CD14-positive monocyte (primary cell): ENCODE data around the gene TBC1D16. TPM values are rescaled to one million over a fixed set of nuclear protein-coding genes. Genes with fewer than 3 reads are reported as not detected.
A peak's percentile ranks its signal among the peaks of the same experiment; 100 is the strongest.

ENCODE experiments used
- DNase-seq, 3 donors: peaks; one replicate each; pipeline ENCODE4 v3.0.0-alpha.2; 2011 to 2022
- H2AFZ ChIP-seq: 2 replicates; pipeline ENCODE4 v1.6.0; 2012; ENCODE audit warnings: mild to moderate bottlenecking, low read depth, low read length, inconsistent platforms; ENCODE audit not compliant: insufficient read depth, poor library complexity, severe bottlenecking
- H3K27ac ChIP-seq, 2 donors: 1 replicate in 1 of 2; 2 replicates in 1 of 2; pipeline ENCODE4 v1.5.1; 2012 to 2013; ENCODE audit warnings: low read length in 2 of 2, control low read depth in 1 of 2, inconsistent platforms in 1 of 2, low read depth in 1 of 2, mild to moderate bottlenecking in 1 of 2
- H3K27me3 ChIP-seq, 2 donors: one replicate each; pipeline versions ENCODE4 v1.6.0 to v1.6.1; 2011 to 2013; ENCODE audit warnings: low read length in 2 of 2; ENCODE audit not compliant: control insufficient read depth in 2 of 2, insufficient read depth in 2 of 2
- H3K36me3 ChIP-seq, 2 donors: replicated peaks in 1 of 2; 1 replicate in 1 of 2; 2 replicates in 1 of 2; pipeline versions ENCODE4 v1.5.1 to v1.6.1; 2012 to 2013; ENCODE audit warnings: low read length in 2 of 2, control low read depth in 1 of 2, inconsistent platforms in 1 of 2, mild to moderate bottlenecking in 1 of 2; ENCODE audit not compliant: insufficient read depth in 2 of 2, control insufficient read depth in 1 of 2
- H3K4me1 ChIP-seq, 2 donors: 1 replicate in 1 of 2; 2 replicates in 1 of 2; pipeline versions ENCODE4 v1.5.1 to v1.6.1; 2012 to 2013; ENCODE audit warnings: low read length in 2 of 2, control low read depth in 1 of 2, inconsistent platforms in 1 of 2, mild to moderate bottlenecking in 1 of 2, moderate library complexity in 1 of 2; ENCODE audit not compliant: insufficient read depth in 2 of 2, control insufficient read depth in 1 of 2
- H3K4me2 ChIP-seq: replicated peaks from 2 replicates; pipeline ENCODE3; 2012; ENCODE audit warnings: low read length, moderate library complexity, mild to moderate bottlenecking; ENCODE audit not compliant: poor library complexity, severe bottlenecking; ENCODE audit errors: extremely low read depth
- H3K4me3 ChIP-seq, 3 experiments: fragments of 200-600 bp in 1 of 3; sonication (generic) in 1 of 3; replicated peaks in 1 of 3; 1 replicate in 2 of 3; 2 replicates in 1 of 3; pipeline ENCODE4 v1.5.1; 2011 to 2013; ENCODE audit warnings: low read length in 3 of 3, mild to moderate bottlenecking in 3 of 3, control low read depth in 2 of 3, low read depth in 2 of 3, inconsistent platforms in 1 of 3, moderate library complexity in 1 of 3
- H3K79me2 ChIP-seq: 2 replicates; pipeline ENCODE4 v1.6.0; 2012; ENCODE audit warnings: mild to moderate bottlenecking, control low read depth, inconsistent platforms, low read length, moderate library complexity; ENCODE audit not compliant: insufficient read depth
- H3K9ac ChIP-seq: 2 replicates; pipeline ENCODE4 v1.6.0; 2017; ENCODE audit warnings: low read length, mild to moderate bottlenecking; ENCODE audit not compliant: insufficient read depth, poor library complexity, severe bottlenecking
- H3K9me3 ChIP-seq, 2 donors: replicated peaks in 1 of 2; 1 replicate in 1 of 2; 2 replicates in 1 of 2; pipeline versions ENCODE4 v1.5.1 to v1.6.1; 2012 to 2013; ENCODE audit warnings: low read length in 2 of 2, control low read depth in 1 of 2; ENCODE audit not compliant: control insufficient read depth in 1 of 2, insufficient read depth in 1 of 2
- H4K20me1 ChIP-seq: 2 replicates; pipeline ENCODE4 v1.6.0; 2012; ENCODE audit warnings: mild to moderate bottlenecking, low read length, control low read depth, moderate library complexity; ENCODE audit not compliant: insufficient read depth
- H3K27ac Mint-ChIP-seq, 7 donors: one replicate each; pipeline ENCODE4 v1.8.0; 2020; ENCODE audit warnings: mild to moderate bottlenecking in 7 of 7, mixed read lengths in 7 of 7, moderate library complexity in 6 of 7, inconsistent platforms in 2 of 7
- H3K27me3 Mint-ChIP-seq, 3 donors: one replicate each; pipeline ENCODE4 v1.8.0; 2021 to 2022; ENCODE audit warnings: low read depth in 3 of 3, mild to moderate bottlenecking in 3 of 3, mixed read lengths in 3 of 3, moderate library complexity in 3 of 3, inconsistent platforms in 1 of 3
- H3K36me3 Mint-ChIP-seq, 2 donors: one replicate each; pipeline ENCODE4 v1.8.0; 2020; ENCODE audit warnings: mixed read lengths in 2 of 2, inconsistent platforms in 1 of 2, mild to moderate bottlenecking in 1 of 2
- H3K4me1 Mint-ChIP-seq: one replicate; pipeline ENCODE4 v1.8.0; 2020; ENCODE audit warnings: mild to moderate bottlenecking, mixed read lengths
- H3K4me3 Mint-ChIP-seq, 2 donors: one replicate each; pipeline ENCODE4 v1.8.0; 2020; ENCODE audit warnings: mild to moderate bottlenecking in 2 of 2, mixed read lengths in 2 of 2, moderate library complexity in 1 of 2
- H3K9me3 Mint-ChIP-seq, 7 donors: one replicate each; pipeline ENCODE4 v1.8.0; 2020 to 2022; ENCODE audit warnings: mixed read lengths in 7 of 7, mild to moderate bottlenecking in 6 of 7, moderate library complexity in 6 of 7, inconsistent platforms in 2 of 7
- WGBS: methylation state at CpG from one replicate; pipeline ENCODE4 v1.1.5; 2013; ENCODE audit warnings: missing lambda C conversion rate; ENCODE audit not compliant: insufficient coverage; 5-methylcytosine and 5-hydroxymethylcytosine counted together
- intact Hi-C, 2 donors: fragments of 100-400 bp; cut with micrococcal nuclease; formaldehyde crosslinking; loops; one replicate each; pipeline versions ENCODE4 v1.15.0 to v1.15.1; 2023
- polyA plus RNA-seq, 3 donors: library from polyadenylated mRNA; depleted of rRNA in 1 of 3; unstranded in 2 of 3; stranded (reverse) in 1 of 3; fragments of 300-500 nt in 2 of 3; fragments of >200 nt in 1 of 3; fragmentation: Illumina TruSeq in 2 of 3; gene quantifications; 1 replicate in 2 of 3; 2 replicates in 1 of 3; pipeline ENCODE4 v1.2.3, GENCODE V29; 2012 to 2021
- TF ChIP-seq, protein P1 (sequence below): fragments of 200-600 bp; IDR thresholded peaks from one replicate; pipeline ENCODE4 v1.8.0; 2022; ENCODE audit warnings: antibody characterized with exemption, mild to moderate bottlenecking

The TBC1D16 gene
- polyA plus RNA-seq, 3 donors, result 0.11 to 0.53 (median 0.27) TPM

DNA sequence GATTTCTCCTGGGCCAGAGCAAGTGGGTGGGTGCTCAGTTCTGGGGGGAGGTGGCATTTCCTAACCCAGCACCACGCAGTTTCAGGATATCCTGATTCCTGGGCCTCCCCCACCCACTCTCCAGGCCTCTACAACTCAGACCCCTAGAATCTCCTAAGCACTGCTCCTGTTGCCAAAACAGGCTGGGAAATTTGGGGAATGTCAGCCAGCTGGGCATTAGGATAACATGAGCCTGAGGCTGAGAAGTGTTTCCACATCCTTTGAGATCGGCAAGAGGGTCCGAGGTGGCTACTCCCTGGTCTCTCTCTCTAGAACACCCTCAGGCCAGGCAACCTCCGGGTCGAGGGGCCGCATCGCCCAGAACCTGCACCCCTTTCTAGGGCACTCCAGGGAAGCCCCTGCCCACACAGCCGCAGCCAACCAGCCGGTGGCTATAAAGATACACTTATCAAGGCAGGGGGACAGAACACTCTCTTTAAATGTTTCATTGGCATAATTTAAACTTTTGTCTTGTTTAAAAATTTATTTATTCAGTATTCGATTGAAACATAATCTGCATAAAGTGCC, 23.6 kb downstream of the TBC1D16 start:
- H3K79me2 ChIP-seq, result no peaks in the 10 kb centered on the region
- Mint-ChIP-seq H3K9me3 (peaks cover 0 to 10% (median 5%) of the 10 kb centered on the region in 7 donors), H3K4me1 (peaks cover 1% of the 10 kb centered on the region), H3K27me3 (peaks cover 2 to 3% (median 2%) of the 10 kb centered on the region in 3 donors), H3K27ac (no peak overlapping the region), H3K4me3 (no peak overlapping the region), H3K36me3 (no peaks in the 10 kb centered on the region)
- H3K27me3 ChIP-seq, result no peaks in the 10 kb centered on the region
- 100% methylated on average over 2 of the region's 10 CpGs for WGBS
- intact Hi-C loops, result no loop called here
- H3K9ac ChIP-seq, result no peak overlapping the region
- H3K4me2 ChIP-seq, result no peak overlapping the region
- no peak overlapping the region for H3K27ac ChIP-seq
- H4K20me1 ChIP-seq, result no peaks in the 10 kb centered on the region
- no peak overlapping the region for H2AFZ ChIP-seq
- no peaks in the 10 kb centered on the region for H3K4me1 ChIP-seq
- H3K9me3 ChIP-seq, result peaks cover 0 to 5% of the 10 kb centered on the region in 2 donors
- TF ChIP-seq, protein P1, sequence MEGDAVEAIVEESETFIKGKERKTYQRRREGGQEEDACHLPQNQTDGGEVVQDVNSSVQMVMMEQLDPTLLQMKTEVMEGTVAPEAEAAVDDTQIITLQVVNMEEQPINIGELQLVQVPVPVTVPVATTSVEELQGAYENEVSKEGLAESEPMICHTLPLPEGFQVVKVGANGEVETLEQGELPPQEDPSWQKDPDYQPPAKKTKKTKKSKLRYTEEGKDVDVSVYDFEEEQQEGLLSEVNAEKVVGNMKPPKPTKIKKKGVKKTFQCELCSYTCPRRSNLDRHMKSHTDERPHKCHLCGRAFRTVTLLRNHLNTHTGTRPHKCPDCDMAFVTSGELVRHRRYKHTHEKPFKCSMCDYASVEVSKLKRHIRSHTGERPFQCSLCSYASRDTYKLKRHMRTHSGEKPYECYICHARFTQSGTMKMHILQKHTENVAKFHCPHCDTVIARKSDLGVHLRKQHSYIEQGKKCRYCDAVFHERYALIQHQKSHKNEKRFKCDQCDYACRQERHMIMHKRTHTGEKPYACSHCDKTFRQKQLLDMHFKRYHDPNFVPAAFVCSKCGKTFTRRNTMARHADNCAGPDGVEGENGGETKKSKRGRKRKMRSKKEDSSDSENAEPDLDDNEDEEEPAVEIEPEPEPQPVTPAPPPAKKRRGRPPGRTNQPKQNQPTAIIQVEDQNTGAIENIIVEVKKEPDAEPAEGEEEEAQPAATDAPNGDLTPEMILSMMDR, result no peak
- no peak overlapping the region for H3K4me3 ChIP-seq
- H3K36me3 ChIP-seq, result no peaks in the 10 kb centered on the region
- no peak for DNase-seq

DNA sequence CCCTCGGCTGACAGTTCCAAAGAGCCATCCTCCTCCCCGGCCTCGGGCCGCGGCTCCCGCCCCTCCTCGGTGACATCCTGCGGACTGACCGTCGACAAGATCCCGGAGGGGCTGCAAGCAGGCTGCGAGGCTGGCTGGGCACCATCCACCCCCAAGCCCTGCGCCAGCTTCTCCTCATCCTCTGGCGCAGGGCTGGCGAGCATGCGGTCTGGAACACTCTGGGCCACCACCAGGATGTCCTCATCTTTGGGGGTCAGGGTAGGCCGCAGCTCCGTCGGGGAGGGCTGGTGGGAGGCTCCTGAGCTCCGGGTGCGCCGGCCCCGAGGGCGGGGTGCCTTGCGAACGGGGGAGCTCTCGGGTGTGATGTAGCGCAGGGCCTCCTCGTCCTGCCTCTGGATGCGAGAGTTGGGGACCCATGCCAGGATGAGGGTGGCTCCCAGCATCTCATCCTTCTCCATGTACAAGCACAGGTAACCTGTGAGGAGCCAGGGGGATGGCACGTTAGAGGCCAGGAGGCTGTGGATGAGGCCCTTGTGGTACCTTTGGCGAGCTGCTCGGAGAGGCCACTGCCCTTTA, 25.3 kb downstream of the TBC1D16 start:
- peaks cover 4 to 8% of the 10 kb centered on the region in 2 donors for H3K4me1 ChIP-seq
- no peaks in the 10 kb centered on the region for H4K20me1 ChIP-seq
- Mint-ChIP-seq H3K27ac (peak overlapping the region in 1 of 7 donors; percentile 33), H3K4me3 (no peak overlapping the region), H3K36me3 (no peaks in the 10 kb centered on the region), H3K27me3 (peaks cover 2 to 7% (median 6%) of the 10 kb centered on the region in 3 donors), H3K9me3 (peaks cover 0 to 10% (median 5%) of the 10 kb centered on the region in 7 donors), H3K4me1 (peaks cover 7% of the 10 kb centered on the region)
- no peak overlapping the region for H2AFZ ChIP-seq
- WGBS, result 97% methylated on average over 29 of the region's 33 CpGs
- no peak for DNase-seq
- H3K9me3 ChIP-seq, result peaks cover 0 to 5% of the 10 kb centered on the region in 2 donors
- H3K4me2 ChIP-seq, result no peak overlapping the region
- no peak overlapping the region for H3K9ac ChIP-seq
- no peaks in the 10 kb centered on the region for H3K27me3 ChIP-seq
- TF ChIP-seq, protein P1, result no peak
- H3K4me3 ChIP-seq, result no peak overlapping the region
- intact Hi-C loops, result no loop called here
- H3K79me2 ChIP-seq, result no peaks in the 10 kb centered on the region
- H3K36me3 ChIP-seq, result no peaks in the 10 kb centered on the region
- no peak overlapping the region for H3K27ac ChIP-seq
